ENCODE data around the gene ASB12. TPM values are rescaled to one million over a fixed set of nuclear protein-coding genes. Genes with fewer than 3 reads are reported as not detected.

ASB12 gene
- polyA plus RNA-seq, 1 experiment, result 0.06 TPM

GRCh38 chrX:64206556-64207162 lies 23.7 kb downstream of the ASB12 start:
- Histone ChIP-seq H3K4me3 (ENCODE audit: low read depth, low read length) (peak overlapping the region; percentile 62), H3K36me3 (ENCODE audit: control insufficient read depth, insufficient read depth, low read length) (no peaks in the 10 kb centered on the region), H3K27me3 (ENCODE audit: control insufficient read depth, insufficient read depth, low read length) (no peaks in the 10 kb centered on the region)
- TF ChIP-seq CTCF (IDR thresholded peaks at IDR 0.05; ENCODE audit: insufficient read depth, low read depth, low read length), result no peak
- ChIA-PET POLR2A (no interaction called here), CTCF (interaction anchor here (1.1 to 1.4 kb wide), 2 partner anchors 9 to 113 kb away, joined by 3 read pairs; no protein-coding TSS in a partner anchor)
- no peak for DNase-seq (ENCODE audit: low read depth)

GRCh38 chrX:64205735-64206501 lies 24.5 kb downstream of the ASB12 start:
- ChIA-PET POLR2A (interaction anchor here (0.5 kb wide), 1 partner anchor 835 kb away, joined by 3 read pairs; no protein-coding TSS in a partner anchor), CTCF (no interaction called here)
- peak; percentile 15; the same call in 1 of the 2 replicates for TF ChIP-seq CTCF (IDR thresholded peaks at IDR 0.05; ENCODE audit: insufficient read depth, low read depth, low read length)
- H3K36me3 ChIP-seq (ENCODE audit: control insufficient read depth, insufficient read depth, low read length), result no peaks in the 10 kb centered on the region
- DNase-seq (ENCODE audit: low read depth), result peak; percentile 75
- peak overlapping the region; percentile 62 for H3K4me3 ChIP-seq (ENCODE audit: low read depth, low read length)
- H3K27me3 ChIP-seq (ENCODE audit: control insufficient read depth, insufficient read depth, low read length), result no peaks in the 10 kb centered on the region

GRCh38 chrX:64205441-64205734 lies 25.0 kb downstream of the ASB12 start, which contains the start of gene AMER1:
TSS of gene AMER1 (minus strand) at chrX:64205708. CDS start at chrX:64193286, 12,422 bp downstream.
- Histone ChIP-seq H3K36me3 (ENCODE audit: control insufficient read depth, insufficient read depth, low read length) (no peaks in the 10 kb centered on the region), H3K27me3 (ENCODE audit: control insufficient read depth, insufficient read depth, low read length) (no peaks in the 10 kb centered on the region), H3K4me3 (ENCODE audit: low read depth, low read length) (peak within 1 kb of the TSS; percentile 62)
- CTCF ChIA-PET, result no interaction called here
- POLR2A ChIA-PET, result interaction anchor here (0.5 kb wide), 1 partner anchor 834 kb away, joined by 3 read pairs; no protein-coding TSS in a partner anchor
- no peak for DNase-seq (ENCODE audit: low read depth)
- TF ChIP-seq CTCF (IDR thresholded peaks at IDR 0.05; ENCODE audit: insufficient read depth, low read depth, low read length), result no peak

GRCh38 chrX:64204701-64205440 lies 25.5 kb downstream of the ASB12 start:
- H3K4me3 ChIP-seq (ENCODE audit: low read depth, low read length), result peak overlapping the region; percentile 62

More at GRCh38 chrX:64204701-64205440, 25.5 kb downstream of the ASB12 start:
- ChIA-PET POLR2A (interaction anchor here (0.5 kb wide), 1 partner anchor 834 kb away, joined by 3 read pairs; no protein-coding TSS in a partner anchor), CTCF (interaction anchor here (0.8 kb wide), 1 partner anchor 275 kb away, joined by 3 read pairs; no protein-coding TSS in a partner anchor)
- H3K27me3 ChIP-seq (ENCODE audit: control insufficient read depth, insufficient read depth, low read length), result no peaks in the 10 kb centered on the region
- H3K36me3 ChIP-seq (ENCODE audit: control insufficient read depth, insufficient read depth, low read length), result no peaks in the 10 kb centered on the region
- no peak for DNase-seq (ENCODE audit: low read depth)
- no peak for TF ChIP-seq CTCF (IDR thresholded peaks at IDR 0.05; ENCODE audit: insufficient read depth, low read depth, low read length)
